Measurements from ENCODE around the gene WWTR1.

WWTR1 gene

DNA sequence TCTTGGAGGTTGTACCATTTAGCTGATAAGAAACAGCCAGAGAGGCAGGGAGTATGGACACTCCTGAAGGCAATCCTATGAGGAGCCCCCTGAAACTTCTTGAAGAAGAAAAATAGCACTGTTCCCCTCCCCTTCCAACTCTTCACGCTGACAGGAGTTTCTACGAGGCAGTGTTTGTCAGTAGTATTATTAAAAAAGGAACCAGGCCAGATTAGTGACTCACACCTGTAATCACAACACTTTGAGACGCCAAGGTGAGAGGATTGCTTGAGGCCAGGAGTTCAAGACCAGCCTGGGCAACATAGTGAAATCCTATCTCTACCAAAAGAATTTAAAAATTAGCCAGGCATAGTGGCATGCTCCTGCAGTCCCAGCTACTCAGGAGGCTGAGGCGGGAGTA, 38.7 kb downstream of the WWTR1 start:
- no peak overlapping the region for H3K4me3 ChIP-seq (replicated peaks; ENCODE audit: low read depth, low read length)
- TF ChIP-seq, protein P1, sequence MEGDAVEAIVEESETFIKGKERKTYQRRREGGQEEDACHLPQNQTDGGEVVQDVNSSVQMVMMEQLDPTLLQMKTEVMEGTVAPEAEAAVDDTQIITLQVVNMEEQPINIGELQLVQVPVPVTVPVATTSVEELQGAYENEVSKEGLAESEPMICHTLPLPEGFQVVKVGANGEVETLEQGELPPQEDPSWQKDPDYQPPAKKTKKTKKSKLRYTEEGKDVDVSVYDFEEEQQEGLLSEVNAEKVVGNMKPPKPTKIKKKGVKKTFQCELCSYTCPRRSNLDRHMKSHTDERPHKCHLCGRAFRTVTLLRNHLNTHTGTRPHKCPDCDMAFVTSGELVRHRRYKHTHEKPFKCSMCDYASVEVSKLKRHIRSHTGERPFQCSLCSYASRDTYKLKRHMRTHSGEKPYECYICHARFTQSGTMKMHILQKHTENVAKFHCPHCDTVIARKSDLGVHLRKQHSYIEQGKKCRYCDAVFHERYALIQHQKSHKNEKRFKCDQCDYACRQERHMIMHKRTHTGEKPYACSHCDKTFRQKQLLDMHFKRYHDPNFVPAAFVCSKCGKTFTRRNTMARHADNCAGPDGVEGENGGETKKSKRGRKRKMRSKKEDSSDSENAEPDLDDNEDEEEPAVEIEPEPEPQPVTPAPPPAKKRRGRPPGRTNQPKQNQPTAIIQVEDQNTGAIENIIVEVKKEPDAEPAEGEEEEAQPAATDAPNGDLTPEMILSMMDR (IDR thresholded peaks at IDR 0.05; ENCODE audit: low read depth, low read length, missing control alignments), result no peak
- DNase-seq (ENCODE audit: extremely low read depth, low read depth), result no peak

DNA sequence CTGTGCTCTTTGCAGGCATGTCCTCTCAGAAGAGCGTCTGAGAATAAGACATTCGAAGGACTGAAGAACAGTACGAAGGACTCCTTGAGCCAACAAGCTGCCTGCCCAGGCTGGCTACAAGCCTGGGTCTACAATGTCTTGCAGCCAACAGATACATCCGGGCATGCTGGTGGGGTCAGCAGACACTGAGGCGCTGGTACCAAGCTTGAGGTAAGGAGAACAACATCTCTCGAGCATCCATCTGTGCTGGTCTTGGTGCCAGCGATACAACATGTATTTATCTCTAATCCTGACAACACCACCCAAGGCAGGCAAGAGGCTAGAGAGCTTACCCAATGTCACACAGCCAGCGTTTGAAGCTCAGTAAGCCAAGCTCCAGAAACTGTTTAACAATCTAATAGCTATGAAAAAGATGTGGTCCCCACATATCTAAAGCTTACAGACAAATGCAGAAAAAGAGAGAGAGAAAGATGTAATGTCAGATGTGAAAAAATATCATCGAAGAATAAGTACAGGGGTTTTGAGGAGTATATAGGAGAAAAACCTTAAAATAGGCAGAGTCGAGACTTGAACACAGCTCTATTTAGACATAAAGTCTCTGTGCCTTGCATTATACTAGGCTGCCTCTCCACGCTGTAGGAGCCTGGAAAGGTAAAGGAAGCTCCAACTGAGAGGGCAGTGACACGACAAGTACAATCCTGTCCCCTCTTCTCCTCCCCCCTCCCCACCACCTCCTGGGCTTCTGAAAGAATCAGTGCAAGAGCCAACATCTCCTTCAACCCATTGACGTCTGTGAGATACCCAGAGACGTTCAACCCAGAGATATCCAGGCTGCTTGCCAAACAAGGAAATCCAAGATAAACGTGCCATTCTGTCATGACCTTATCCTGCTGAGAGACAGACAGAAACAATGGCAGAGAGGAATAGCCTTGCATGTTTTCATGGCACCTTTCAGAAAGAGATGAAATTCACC, 39.4 kb downstream of the WWTR1 start:
- TF ChIP-seq, protein P1 (IDR thresholded peaks at IDR 0.05; ENCODE audit: low read depth, low read length, missing control alignments), result no peak
- DNase-seq (ENCODE audit: extremely low read depth, low read depth), result no peak
- H3K4me3 ChIP-seq (replicated peaks; ENCODE audit: low read depth, low read length), result no peak overlapping the region

GRCh38 chr3:149615731-149616221, 42.0 kb downstream of the WWTR1 start:
- DNase-seq (ENCODE audit: extremely low read depth, low read depth), result no peak

DNA sequence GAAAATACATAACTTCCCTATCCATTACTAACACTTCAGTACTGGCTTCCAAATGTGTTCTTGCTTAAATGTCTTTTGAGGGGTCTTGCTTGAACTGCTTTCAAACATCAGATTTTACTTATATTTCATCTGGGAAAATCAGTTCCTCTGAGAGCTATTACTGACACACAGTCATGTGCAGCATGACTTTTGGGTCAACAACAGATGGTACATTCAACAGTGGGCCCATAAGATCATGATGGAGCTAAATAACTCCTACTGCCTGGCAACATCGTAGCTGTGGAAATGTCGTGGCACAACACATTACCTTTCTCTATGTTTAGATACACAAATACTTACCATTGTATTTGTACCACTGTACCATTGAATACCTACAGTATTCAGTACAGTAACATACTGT, 43.8 kb downstream of the WWTR1 start:
- TF ChIP-seq, protein P1 (IDR thresholded peaks at IDR 0.05; ENCODE audit: low read depth, low read length, missing control alignments), result no peak
- no peak overlapping the region for H3K4me3 ChIP-seq (replicated peaks; ENCODE audit: low read depth, low read length)
- DNase-seq (ENCODE audit: extremely low read depth, low read depth), result no peak

More at GRCh38 chr3:149615731-149616221, 42.0 kb downstream of the WWTR1 start:
- TF ChIP-seq, protein P1 (IDR thresholded peaks at IDR 0.05; ENCODE audit: low read depth, low read length, missing control alignments), result no peak
- H3K4me3 ChIP-seq (replicated peaks; ENCODE audit: low read depth, low read length), result no peak overlapping the region

GRCh38 chr3:149612456-149612855, 45.4 kb downstream of the WWTR1 start:
- no peak overlapping the region for H3K4me3 ChIP-seq (replicated peaks; ENCODE audit: low read depth, low read length)
- no peak for DNase-seq (ENCODE audit: extremely low read depth, low read depth)
- TF ChIP-seq, protein P1 (IDR thresholded peaks at IDR 0.05; ENCODE audit: low read depth, low read length, missing control alignments), result no peak

GRCh38 chr3:149611149-149611548, 46.7 kb downstream of the WWTR1 start:
- no peak overlapping the region for H3K4me3 ChIP-seq (replicated peaks; ENCODE audit: low read depth, low read length)
- TF ChIP-seq, protein P1 (IDR thresholded peaks at IDR 0.05; ENCODE audit: low read depth, low read length, missing control alignments), result no peak
- DNase-seq (ENCODE audit: extremely low read depth, low read depth), result no peak
